Peyer's patch (tissue), 4 donors: ENCODE measurements around the gene MBNL2. TPM values are rescaled to one million over a fixed set of nuclear protein-coding genes. Genes with fewer than 3 reads are reported as not detected.
A peak's percentile ranks its signal among the peaks of the same experiment; 100 is the strongest.

Source experiments
- DNase-seq, 3 donors: peaks; one replicate each; pipeline ENCODE4 v3.0.0-alpha.2; 2017 to 2019
- H3K27ac ChIP-seq, 4 donors: fragments of 200-600 bp; sonication (generic); one replicate each; pipeline ENCODE4 v1.5.1; 2016 to 2019
- H3K27me3 ChIP-seq, 2 donors: fragments of 200-600 bp; sonication (generic); one replicate each; pipeline ENCODE4 v1.5.1; 2019
- H3K36me3 ChIP-seq, 3 donors: fragments of 200-600 bp; sonication (generic); one replicate each; pipeline ENCODE4 v1.5.1; 2016 to 2019
- H3K4me1 ChIP-seq, 4 donors: fragments of 200-600 bp; sonication (generic); one replicate each; pipeline ENCODE4 v1.5.1; 2016 to 2019
- H3K4me3 ChIP-seq, 4 donors: fragments of 200-600 bp; sonication (generic); 1 replicate in 3 of 4; 2 replicates in 1 of 4; pipeline ENCODE4 v1.5.1; 2016 to 2019; ENCODE audit warnings: mild to moderate bottlenecking in 1 of 4
- H3K9me3 ChIP-seq, 4 donors: fragments of 200-600 bp; sonication (generic); one replicate each; pipeline ENCODE4 v1.5.1; 2016 to 2019; ENCODE audit warnings: mild to moderate bottlenecking in 1 of 4
- CTCF ChIP-seq, 6 experiments: fragments of 450-650 bp in 4 of 6; fragments of 200-600 bp in 2 of 6; sonication (generic) in 1 of 6; IDR thresholded peaks; one replicate each; pipeline ENCODE4 v1.5.1; 2017 to 2019; ENCODE audit warnings: antibody characterized with exemption in 6 of 6, mild to moderate bottlenecking in 3 of 6, moderate library complexity in 1 of 6
- POLR2A ChIP-seq, 2 donors: fragments of 450-650 bp; IDR thresholded peaks; one replicate each; pipeline ENCODE4 v1.5.1; 2017; ENCODE audit warnings: antibody characterized with exemption in 2 of 2, mild to moderate bottlenecking in 2 of 2, moderate library complexity in 2 of 2
- total RNA-seq, 4 donors: library from RNA; depleted of rRNA; stranded (reverse); fragments of >200 nt; gene quantifications; one replicate each; pipeline ENCODE4 v1.1.0, GENCODE V29; 2016

Gene MBNL2
- total RNA-seq, 4 donors from 2014 or later = 27.0 to 44.6 (median 36.3) TPM

GRCh38 chr13:97384371-97384770 lies 162.2 kb downstream of the MBNL2 start:
- TF ChIP-seq CTCF (IDR thresholded peaks at IDR 0.05) = no peak
- Histone ChIP-seq H3K27me3 (no peaks in the 10 kb centered on the region), H3K27ac (no peak overlapping the region), H3K36me3 (peaks cover 0 to 7% (median 0%) of the 10 kb centered on the region in 3 donors), H3K4me3 (no peak overlapping the region), H3K9me3 (no peaks in the 10 kb centered on the region), H3K4me1 (no peaks in the 10 kb centered on the region)
- DNase-seq = no peak

GRCh38 chr13:97385146-97385545 lies 163.0 kb downstream of the MBNL2 start:
- no peak overlapping the region for H3K27ac ChIP-seq
- H3K4me1 ChIP-seq = no peaks in the 10 kb centered on the region

GRCh38 chr13:97385854-97386253 lies 163.7 kb downstream of the MBNL2 start:
- no peak for DNase-seq
- Histone ChIP-seq H3K4me1 (no peaks in the 10 kb centered on the region), H3K27me3 (no peaks in the 10 kb centered on the region), H3K27ac (peak overlapping the region in 1 of 4 donors; percentile 14), H3K9me3 (no peaks in the 10 kb centered on the region), H3K4me3 (no peak overlapping the region), H3K36me3 (peaks cover 0 to 7% (median 0%) of the 10 kb centered on the region in 3 donors)
- no peak for TF ChIP-seq CTCF (IDR thresholded peaks at IDR 0.05)
- no peak for TF ChIP-seq POLR2A (IDR thresholded peaks at IDR 0.05)

More at GRCh38 chr13:97385146-97385545, 163.0 kb downstream of the MBNL2 start:
- no peaks in the 10 kb centered on the region for H3K9me3 ChIP-seq
- no peak for TF ChIP-seq CTCF (IDR thresholded peaks at IDR 0.05)
- no peak for TF ChIP-seq POLR2A (IDR thresholded peaks at IDR 0.05)
- DNase-seq = no peak
- H3K4me3 ChIP-seq = no peak overlapping the region
- no peaks in the 10 kb centered on the region for H3K27me3 ChIP-seq
- peaks cover 0 to 7% (median 0%) of the 10 kb centered on the region in 3 donors for H3K36me3 ChIP-seq

DNA sequence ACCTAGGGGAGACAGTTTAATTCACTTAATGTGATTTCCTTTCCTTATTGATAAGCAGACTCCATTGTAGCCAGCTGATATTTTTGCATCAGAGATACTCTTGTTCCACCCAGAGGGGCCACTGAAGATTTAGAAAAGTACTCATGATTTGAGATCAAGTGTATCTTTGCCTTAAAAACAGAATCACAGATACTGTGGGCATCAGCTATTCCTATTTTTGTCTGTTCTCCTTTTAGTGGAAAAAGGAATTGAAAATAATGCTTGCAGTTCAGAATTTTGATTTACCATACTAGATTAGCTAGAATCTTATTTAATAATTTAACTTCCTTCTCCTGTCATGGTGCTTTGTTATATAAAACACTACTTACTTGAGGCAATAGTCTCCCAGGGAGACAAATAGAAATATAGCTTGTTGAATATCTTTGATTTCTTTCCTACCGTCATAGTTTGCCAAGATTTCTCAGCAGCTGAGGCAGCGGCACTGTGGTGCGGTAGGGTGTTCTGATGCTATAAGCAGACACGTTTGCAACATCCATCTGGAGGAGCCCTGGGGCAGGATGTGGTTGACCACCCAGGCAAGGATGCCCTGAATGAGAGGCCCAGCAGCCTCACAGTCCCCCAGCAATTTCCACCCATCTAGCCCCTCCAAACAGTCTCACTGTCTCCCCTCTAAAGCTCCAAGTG lies 164.8 kb downstream of the MBNL2 start:
- Histone ChIP-seq H3K27ac (peak overlapping the region in 2 of 4 donors; percentile 32 to 36), H3K4me3 (no peak overlapping the region), H3K36me3 (peaks cover 0 to 7% (median 0%) of the 10 kb centered on the region in 3 donors), H3K4me1 (no peaks in the 10 kb centered on the region), H3K27me3 (no peaks in the 10 kb centered on the region), H3K9me3 (no peaks in the 10 kb centered on the region)
- DNase-seq = peak in 1 of 3 donors; percentile 53
- TF ChIP-seq CTCF (IDR thresholded peaks at IDR 0.05) (no peak), POLR2A (IDR thresholded peaks at IDR 0.05) (no peak)

DNA sequence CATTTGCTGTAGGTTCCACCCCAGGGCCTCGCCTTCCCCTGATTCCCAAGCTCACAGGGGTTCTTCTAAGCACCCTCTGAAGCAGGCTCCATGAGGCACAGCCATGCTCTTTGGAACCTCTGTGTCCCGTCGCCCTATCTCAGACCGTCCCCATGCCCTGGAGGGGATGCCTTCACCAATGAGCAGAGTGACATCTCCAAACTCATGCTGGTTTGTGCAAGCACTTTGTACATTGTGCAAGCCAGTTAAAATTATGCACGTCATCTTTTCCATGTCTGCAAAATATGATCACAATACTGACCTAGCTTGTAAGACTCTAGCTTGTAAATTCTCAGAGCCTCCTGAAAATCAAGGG lies 165.3 kb downstream of the MBNL2 start:
- H3K36me3 ChIP-seq = peaks cover 0 to 7% (median 0%) of the 10 kb centered on the region in 3 donors
- H3K27ac ChIP-seq = peak overlapping the region in 2 of 4 donors; percentile 32 to 36
- H3K4me1 ChIP-seq = no peaks in the 10 kb centered on the region
- TF ChIP-seq POLR2A (IDR thresholded peaks at IDR 0.05) (no peak), CTCF (IDR thresholded peaks at IDR 0.05) (no peak)
- no peak for DNase-seq
- no peaks in the 10 kb centered on the region for H3K9me3 ChIP-seq
- no peaks in the 10 kb centered on the region for H3K27me3 ChIP-seq
- H3K4me3 ChIP-seq = no peak overlapping the region
